IPS-18c (cell line): ENCODE measurements around the gene TBC1D21.

Experiments
- H3K4me3 ChIP-seq: 2 replicates; pipeline ENCODE4 v1.7.0; 2013; ENCODE audit warnings: low read depth, mild to moderate bottlenecking, low read length, moderate library complexity; ENCODE audit not compliant: insufficient read depth
- H3K9me3 ChIP-seq: one replicate; pipeline ENCODE4 v1.6.1; 2013; ENCODE audit warnings: mild to moderate bottlenecking, low read length, moderate library complexity; ENCODE audit not compliant: control insufficient read depth, insufficient read depth

TBC1D21 gene

DNA sequence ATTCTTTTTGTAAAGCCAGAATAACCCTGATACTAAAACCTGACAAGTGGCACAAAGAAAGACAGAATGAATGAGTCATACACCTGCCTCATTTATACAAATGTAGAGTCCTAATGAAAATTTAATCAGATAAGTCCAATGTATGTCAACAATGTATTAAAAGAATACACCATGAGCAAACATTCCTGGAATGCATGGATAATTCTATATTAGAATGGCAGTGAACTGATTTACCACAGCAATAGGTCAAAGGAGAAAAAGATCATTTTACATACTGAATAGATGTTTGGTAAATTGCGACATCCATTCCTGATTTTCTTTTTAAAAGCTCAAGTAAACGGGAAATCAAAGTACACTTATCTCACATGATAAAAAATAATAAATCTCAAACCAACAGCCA, 41.7 kb downstream of the TBC1D21 start:
- Histone ChIP-seq H3K4me3 (no peak overlapping the region), H3K9me3 (peaks cover 4% of the 10 kb centered on the region)

DNA sequence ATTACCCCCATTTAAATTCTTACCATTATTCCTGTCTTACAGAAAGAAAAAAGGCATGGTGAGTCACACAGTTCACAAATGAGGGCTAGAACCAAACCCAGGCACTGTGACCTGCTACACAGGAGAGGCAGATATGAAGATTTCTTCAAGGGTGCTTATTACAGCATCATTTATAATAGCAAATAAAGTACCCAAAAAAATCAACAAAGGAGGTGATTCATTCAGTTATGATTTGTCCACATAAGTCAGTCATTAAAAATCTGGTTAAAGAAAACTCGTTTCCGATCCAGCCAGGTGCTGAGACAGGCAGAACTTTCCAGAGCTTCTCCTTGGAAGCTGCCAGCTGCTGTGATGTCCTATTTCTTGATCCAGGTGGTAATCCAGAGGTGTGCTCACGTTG, 45.4 kb downstream of the TBC1D21 start:
- H3K9me3 ChIP-seq, result peaks cover 4% of the 10 kb centered on the region
- no peak overlapping the region for H3K4me3 ChIP-seq

DNA sequence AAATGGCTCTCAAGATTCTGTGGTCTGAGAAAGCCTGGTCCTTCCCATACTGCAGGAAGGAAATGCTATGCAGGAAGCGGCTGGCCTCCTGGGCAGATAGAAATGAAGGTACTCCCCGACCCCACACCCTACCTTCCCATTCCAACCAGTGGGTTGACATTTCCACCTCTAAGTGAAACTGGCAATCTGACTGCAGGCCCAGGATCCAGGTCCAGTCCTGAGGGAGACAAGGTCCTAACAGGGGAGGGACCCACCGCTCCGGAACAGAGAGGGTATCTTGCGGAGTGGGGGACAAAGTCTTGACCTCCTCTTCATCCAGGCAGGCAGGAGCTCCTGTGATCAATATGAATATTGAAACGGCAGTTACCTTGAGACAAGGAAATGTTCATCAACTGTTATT, 46.3 kb downstream of the TBC1D21 start:
- no peak overlapping the region for H3K4me3 ChIP-seq
- peaks cover 6% of the 10 kb centered on the region for H3K9me3 ChIP-seq

DNA sequence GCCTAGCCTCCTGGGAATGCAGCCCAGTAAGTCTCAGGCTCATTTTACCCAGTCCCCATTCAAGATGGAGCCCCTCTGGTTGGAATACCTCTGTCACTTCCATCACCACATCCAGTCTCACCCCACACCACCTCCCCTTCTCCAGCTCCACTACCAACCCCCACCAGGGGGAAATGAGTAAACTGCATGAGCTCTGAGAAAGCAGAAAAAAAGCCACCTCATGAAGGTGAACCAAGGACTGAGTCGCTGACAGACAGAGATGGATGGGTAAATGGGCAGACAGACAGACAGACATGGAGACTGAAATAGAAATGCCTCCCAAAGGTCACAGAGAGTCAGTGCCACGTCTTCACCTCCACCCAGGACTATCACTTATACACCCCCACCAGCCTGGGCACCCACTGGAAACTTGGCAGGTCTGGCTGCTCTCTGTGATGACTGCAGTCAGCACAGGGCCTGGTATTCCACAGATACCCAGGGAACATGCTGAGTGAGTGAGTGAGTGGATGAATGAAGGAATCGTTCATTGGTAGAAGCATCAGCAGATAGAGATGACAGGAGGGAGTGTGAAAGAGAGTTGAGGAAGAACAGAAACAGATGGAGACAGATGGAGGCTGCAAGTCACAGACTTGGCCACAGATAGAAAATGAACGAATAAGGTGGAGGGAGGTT, 48.0 kb downstream of the TBC1D21 start:
- Histone ChIP-seq H3K4me3 (no peak overlapping the region), H3K9me3 (peaks cover 2% of the 10 kb centered on the region)

DNA sequence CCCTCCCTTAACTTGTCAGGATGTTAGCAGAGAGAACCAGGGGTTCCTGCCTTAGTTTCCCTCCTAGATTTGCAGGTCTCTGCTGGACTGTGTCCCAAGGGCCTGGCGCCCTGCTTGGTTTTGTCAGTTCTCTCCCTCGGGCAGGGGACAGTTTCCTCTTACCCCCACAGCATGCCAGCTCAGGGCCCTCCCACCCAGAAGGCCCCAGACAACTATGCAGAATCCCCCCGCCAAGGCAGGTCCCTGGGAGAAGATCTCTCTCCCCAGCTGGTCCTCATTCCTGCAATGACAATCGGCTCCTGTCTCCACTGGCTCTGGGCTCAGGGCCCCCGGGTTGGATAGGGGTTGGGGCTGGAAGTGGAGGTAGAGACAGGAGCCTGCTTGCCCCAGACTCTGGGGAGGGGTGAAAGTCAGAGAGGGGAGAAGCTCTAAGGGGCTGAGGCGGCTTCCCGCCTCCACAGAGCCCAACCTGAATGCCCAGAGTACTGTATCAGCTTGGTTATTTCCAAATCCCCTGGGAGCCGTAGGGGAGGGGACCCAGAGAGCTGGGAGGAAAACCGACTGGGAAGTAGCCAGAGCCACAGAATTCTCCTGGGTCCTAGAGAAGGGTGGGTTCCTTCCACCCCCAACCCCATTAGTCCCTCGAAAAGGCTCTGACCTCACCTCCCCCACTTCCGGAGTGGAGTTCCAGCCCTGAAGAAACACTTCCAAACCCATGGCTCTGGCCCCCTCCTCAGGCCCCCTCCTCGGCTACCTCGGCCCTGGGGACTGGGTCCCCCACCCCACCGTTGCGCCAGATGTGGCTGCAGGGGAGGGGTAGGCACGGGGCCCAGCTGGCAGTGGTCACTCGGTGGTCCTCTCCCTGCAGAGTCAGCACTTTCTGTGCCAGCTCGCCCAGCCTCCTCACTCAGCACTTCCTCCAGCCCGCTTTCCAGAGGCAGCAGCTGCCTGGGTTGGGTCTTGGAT, 49.1 kb downstream of the TBC1D21 start:
- peak overlapping the region; percentile 17; the same call in 1 of the 2 replicates for H3K4me3 ChIP-seq

DNA sequence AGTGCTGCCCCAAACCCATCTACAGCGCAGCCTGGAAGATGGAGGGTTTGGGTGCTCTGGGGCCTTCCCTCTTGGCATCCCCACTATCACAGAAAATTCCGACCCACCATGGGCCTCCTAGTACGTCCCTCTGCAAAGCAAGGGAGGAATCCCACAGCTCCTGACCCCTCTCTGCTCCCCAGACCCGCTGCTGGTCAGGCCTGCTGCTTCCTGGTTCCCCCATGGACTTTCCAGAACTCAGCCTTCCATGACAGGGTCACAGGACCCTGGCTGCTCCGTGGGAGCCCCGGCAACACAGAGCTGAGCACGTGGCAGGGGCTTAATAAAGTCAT, 49.8 kb downstream of the TBC1D21 start:
- Histone ChIP-seq H3K9me3 (peaks cover 2% of the 10 kb centered on the region), H3K4me3 (no peak overlapping the region)

More for the DNA sequence above, 49.1 kb downstream of the TBC1D21 start:
- peaks cover 2% of the 10 kb centered on the region for H3K9me3 ChIP-seq

DNA sequence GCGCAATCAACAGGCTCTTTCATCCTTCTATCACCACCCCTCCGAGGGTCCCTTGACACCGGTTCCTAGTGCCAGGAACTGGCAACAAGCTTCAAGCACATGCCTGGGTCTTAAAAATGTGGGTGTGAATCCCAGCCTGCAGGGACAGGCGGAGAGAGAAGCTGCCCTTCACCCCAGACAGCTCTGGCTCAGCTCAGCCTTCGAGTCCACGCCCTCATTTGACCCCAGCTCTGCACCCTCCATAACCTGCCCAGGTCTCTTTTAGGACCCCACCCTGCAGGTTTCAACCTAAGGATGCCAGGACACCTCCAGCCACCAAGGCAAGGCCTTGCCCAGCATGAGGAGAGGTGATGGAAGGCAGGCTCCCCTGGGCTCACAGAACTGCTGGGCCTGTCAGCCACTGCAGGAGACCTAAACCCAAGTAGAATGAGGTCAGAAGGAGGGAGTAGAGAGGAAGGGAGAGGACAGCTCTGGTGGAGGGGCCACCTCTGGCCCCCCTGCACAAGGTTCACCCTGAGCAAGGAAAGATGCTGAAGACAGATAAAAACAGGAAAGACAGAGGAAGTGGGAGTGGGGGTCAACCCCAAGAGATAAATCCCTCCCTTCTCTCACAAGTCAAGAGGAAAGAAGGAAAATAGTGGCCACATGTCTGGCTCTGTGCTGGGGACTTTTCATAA, 50.3 kb downstream of the TBC1D21 start:
- Histone ChIP-seq H3K4me3 (no peak overlapping the region), H3K9me3 (peaks cover 2% of the 10 kb centered on the region)

DNA sequence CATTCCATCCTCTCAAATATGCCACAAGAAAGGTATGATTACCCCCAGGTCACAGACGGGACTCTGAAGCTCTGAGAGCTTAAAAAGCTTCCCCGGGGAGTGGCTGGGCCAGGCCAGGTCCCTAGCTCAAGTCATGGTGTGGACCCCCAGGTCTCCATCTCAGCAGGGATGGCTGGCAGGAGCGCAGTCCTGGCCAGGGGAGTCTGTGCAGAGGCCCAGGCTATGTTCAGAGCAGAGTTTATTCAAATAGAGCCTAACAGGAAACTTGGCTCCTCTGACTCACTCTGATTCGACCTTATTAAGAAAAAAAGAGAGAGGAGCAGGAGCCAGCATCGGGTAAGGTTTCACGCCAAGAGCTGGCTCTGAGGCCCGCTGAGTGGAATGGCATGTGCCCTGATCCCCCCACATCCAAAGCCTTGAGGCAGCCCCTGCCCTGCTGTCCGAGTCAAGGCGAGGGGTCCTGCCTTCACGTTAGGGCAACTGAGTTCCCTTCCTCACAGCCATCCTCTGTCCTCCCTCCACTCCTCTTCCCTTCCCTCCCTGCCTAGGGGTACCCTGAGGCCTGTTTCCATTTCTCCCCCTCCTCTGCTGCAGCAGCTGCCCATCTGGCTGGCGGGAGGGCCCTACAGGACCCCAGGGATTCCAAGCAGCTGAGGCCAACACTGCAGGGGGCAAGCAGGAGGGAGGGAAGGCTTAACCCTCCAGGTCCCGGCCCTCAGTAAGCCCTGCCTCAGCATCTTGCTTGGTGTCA, 51.0 kb downstream of the TBC1D21 start:
- Histone ChIP-seq H3K9me3 (peaks cover 2% of the 10 kb centered on the region), H3K4me3 (no peak overlapping the region; the same call in 1 of the 2 replicates)

DNA sequence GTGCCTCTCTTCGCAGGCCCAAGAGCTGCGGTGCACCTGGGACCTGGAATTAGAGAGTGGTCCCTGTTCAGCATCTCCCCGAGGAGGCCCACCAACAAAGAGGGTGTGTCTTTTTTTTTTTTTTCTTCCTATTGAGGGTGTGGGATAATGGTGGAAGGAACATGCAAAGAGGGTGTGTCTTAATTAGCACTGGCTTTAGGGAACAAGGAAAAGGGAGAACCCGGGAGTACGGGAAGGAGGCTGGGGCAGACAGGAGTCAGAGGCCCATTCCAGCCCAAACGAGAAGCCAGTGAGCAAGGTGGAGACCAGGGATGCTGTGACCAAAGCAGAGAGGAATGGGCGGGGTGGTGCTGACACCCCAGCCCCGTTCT, 52.5 kb downstream of the TBC1D21 start:
- H3K9me3 ChIP-seq, result peaks cover 2% of the 10 kb centered on the region
- H3K4me3 ChIP-seq, result peak overlapping the region; percentile 69; the same call in 1 of the 2 replicates

DNA sequence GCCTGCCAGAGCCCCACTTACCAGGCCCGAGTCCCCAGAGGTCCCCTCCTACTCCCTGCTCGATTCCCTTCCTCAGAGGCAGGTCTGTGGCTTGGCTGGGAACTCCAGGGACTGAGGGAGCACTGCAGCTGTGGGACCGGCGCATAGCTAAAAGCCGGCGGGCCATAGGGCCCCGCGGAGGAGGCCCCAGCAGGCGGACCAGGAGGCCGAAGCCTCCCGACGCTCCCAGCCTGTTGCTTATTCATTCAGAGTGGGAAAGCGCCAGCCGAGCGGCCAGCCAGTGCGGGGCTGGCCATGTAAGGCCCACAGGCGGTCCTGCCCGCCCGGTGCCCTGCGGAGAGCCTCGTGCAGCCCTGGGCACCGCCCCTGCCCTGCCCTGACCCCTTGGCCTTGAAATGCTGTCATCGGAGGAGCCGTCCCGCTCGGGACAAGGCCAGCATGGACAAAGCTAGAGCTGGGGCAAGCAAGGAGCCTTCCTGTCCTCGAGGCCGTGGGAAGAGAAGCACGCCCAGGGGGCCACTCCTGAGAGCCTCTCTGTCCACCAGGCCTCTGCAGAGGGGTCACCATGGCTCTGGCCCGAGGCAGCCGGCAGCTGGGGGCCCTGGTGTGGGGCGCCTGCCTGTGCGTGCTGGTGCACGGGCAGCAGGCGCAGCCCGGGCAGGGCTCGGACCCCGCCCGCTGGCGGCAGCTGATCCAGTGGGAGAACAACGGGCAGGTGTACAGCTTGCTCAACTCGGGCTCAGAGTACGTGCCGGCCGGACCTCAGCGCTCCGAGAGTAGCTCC, 53.0 kb downstream of the TBC1D21 start, which contains the start of gene LOXL1:
Gene LOXL1, plus strand, starts transcription at position 244 of the 784 bp plus-strand sequence. Its CDS starts 322 bp downstream, at position 566.
- peak within 1 kb of the TSS; percentile 69 for H3K4me3 ChIP-seq
- peaks cover 2% of the 10 kb centered on the region for H3K9me3 ChIP-seq

DNA sequence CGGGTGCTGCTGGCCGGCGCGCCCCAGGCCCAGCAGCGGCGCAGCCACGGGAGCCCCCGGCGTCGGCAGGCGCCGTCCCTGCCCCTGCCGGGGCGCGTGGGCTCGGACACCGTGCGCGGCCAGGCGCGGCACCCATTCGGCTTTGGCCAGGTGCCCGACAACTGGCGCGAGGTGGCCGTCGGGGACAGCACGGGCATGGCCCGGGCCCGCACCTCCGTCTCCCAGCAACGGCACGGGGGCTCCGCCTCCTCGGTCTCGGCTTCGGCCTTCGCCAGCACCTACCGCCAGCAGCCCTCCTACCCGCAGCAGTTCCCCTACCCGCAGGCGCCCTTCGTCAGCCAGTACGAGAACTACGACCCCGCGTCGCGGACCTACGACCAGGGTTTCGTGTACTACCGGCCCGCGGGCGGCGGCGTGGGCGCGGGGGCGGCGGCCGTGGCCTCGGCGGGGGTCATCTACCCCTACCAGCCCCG, 53.7 kb downstream of the TBC1D21 start:
- peak overlapping the region; percentile 69 for H3K4me3 ChIP-seq
- peaks cover 2% of the 10 kb centered on the region for H3K9me3 ChIP-seq

DNA sequence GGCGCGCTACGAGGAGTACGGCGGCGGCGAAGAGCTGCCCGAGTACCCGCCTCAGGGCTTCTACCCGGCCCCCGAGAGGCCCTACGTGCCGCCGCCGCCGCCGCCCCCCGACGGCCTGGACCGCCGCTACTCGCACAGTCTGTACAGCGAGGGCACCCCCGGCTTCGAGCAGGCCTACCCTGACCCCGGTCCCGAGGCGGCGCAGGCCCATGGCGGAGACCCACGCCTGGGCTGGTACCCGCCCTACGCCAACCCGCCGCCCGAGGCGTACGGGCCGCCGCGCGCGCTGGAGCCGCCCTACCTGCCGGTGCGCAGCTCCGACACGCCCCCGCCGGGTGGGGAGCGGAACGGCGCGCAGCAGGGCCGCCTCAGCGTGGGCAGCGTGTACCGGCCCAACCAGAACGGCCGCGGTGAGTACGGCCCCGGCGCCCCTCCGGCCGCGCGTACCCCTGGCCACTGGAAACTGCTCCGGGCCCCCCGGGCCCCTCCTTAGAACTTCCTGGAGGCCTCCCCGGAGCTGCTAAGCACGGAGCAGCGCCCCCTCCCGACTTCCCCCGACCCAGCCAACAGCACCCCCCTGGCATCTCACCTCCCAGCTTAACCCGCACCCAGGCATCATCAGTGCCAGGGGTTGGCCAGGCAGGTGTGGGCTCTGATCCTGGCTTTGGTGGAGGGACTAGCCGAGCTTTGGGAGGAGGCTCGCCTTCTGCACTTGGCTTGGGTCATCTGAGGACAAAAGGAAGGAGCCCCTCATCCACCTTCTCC, 54.3 kb downstream of the TBC1D21 start:
- H3K4me3 ChIP-seq, result peak overlapping the region; percentile 69
- peaks cover 2% of the 10 kb centered on the region for H3K9me3 ChIP-seq

DNA sequence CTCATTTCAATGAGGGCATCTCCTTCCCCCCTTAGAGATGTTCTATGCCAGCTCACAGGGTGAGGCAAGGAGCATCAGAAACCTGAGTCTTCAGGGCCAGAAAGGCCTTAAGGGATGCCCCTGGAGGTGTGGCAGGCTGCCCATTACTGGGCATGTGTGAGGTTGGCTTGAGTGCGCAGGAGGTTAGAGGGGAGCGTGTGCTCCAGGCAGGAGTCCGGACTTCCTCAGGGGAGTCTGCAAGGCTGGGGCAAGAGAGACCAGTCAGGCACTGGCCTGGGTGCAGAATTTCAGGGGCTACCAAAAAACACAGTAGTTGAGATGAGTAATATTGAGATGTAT, 54.8 kb downstream of the TBC1D21 start:
- H3K4me3 ChIP-seq, result peak overlapping the region; percentile 69
- peaks cover 2% of the 10 kb centered on the region for H3K9me3 ChIP-seq

DNA sequence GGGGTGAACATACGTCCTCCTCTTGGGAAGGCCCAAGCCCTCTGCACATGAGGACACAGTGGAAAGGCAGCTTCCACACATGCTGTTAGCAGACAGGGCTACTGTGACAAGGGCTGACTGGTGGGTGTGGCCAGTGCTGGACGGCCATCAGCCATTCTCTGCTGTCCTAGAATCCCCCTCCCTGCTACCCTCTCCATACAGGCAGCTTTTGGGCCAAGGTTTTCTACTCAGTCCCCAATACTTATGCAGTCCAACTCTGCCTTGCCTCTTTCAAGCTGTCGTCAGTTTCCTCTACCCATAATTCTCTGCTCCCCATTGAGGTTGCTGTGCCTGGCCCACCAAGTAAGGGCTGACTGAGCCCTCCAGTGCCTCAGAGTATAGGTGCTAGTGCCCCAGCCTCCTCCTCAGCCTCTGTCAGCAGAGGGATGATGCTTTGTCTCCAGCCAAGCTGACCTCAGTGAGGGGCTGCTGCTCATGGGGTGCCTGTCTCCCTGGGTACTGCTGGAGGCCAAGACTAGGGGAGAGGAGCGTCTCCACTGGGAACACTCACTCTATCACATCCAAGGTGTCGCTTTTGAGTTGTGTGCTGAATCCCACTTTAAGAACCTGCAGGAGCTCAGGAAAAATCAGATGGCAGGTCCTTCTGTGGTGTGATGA, 55.7 kb downstream of the TBC1D21 start:
- no peaks in the 10 kb centered on the region for H3K9me3 ChIP-seq
- no peak overlapping the region for H3K4me3 ChIP-seq

DNA sequence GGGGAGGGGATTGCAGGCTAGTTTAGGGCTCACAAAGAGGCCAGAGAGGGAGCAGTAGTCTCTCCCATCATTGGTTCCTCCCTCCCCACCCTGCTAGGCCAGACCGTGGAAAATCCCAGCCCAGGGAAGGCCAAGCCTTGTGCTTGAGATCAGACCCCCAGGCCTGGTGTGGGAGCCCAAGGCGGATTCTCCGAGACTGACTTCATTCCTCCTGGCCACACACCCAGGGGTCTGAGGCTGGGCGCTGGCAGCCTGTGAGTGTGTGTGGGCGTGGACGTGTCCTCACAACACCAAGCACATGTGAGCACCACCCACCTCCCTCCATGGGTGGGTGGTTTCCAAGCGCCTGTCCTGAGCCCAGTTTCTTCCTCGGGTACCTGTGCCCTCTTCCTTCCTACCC, 57.0 kb downstream of the TBC1D21 start:
- H3K9me3 ChIP-seq, result no peaks in the 10 kb centered on the region
- no peak overlapping the region for H3K4me3 ChIP-seq
